Vagina (tissue), 2 donors: Measurements from ENCODE around the gene FBN3. TPM values are rescaled to one million over a fixed set of nuclear protein-coding genes. Genes with fewer than 3 reads are reported as not detected.

Experiments
- DNase-seq, 2 donors: peaks; one replicate each; pipeline ENCODE4 v3.0.0-alpha.2; 2017; ENCODE audit errors: extremely low spot score in 2 of 2
- H3K27ac ChIP-seq: fragments of 200-600 bp; sonication (generic); one replicate; pipeline ENCODE4 v1.5.1; 2019
- H3K27me3 ChIP-seq: fragments of 200-600 bp; sonication (generic); one replicate; pipeline ENCODE4 v1.5.1; 2019
- H3K36me3 ChIP-seq, 2 donors: fragments of 200-600 bp; sonication (generic); one replicate each; pipeline ENCODE4 v1.5.1; 2017 to 2019
- H3K4me1 ChIP-seq: fragments of 200-600 bp; sonication (generic); one replicate; pipeline ENCODE4 v1.5.1; 2019
- H3K4me3 ChIP-seq, 2 donors: fragments of 200-600 bp; sonication (generic); 1 replicate in 1 of 2; 2 replicates in 1 of 2; pipeline ENCODE4 v1.5.1; 2016 to 2019
- H3K9me3 ChIP-seq: fragments of 200-600 bp; sonication (generic); one replicate; pipeline ENCODE4 v1.5.1; 2019
- POLR2A ChIP-seq, 2 donors: fragments of 450-650 bp; IDR thresholded peaks; one replicate each; pipeline ENCODE4 v1.6.1; 2017; ENCODE audit warnings: antibody characterized with exemption in 2 of 2, mild to moderate bottlenecking in 2 of 2, moderate library complexity in 2 of 2
- POLR2AphosphoS5 ChIP-seq, 2 donors: sonication (generic); formaldehyde crosslinking; IDR thresholded peaks; one replicate each; pipeline ENCODE4 v1.9.0; 2017; ENCODE audit warnings: antibody characterized with exemption in 2 of 2, mild to moderate bottlenecking in 2 of 2, low read depth in 1 of 2; ENCODE audit not compliant: insufficient read depth in 1 of 2
- intact Hi-C: fragments of 100-400 bp; cut with DNase I; formaldehyde crosslinking; loops from one replicate; pipeline ENCODE4 v1.15.1; 2023
- total RNA-seq: library from RNA; depleted of rRNA; stranded (reverse); fragments of >200 nt; gene quantifications from one replicate; pipeline ENCODE4 v1.2.3, GENCODE V29; 2016
- TF ChIP-seq, protein P1 (sequence below), 3 experiments: fragments of 450-650 bp in 2 of 3; fragments of 200-600 bp in 1 of 3; sonication (generic) in 1 of 3; IDR thresholded peaks; one replicate each; pipeline ENCODE4 v1.5.1; 2017 to 2019; ENCODE audit warnings: antibody characterized with exemption in 3 of 3, mild to moderate bottlenecking in 2 of 3, moderate library complexity in 2 of 3

Gene FBN3
- total RNA-seq, 1 donor from 2014 or later = not detected

DNA sequence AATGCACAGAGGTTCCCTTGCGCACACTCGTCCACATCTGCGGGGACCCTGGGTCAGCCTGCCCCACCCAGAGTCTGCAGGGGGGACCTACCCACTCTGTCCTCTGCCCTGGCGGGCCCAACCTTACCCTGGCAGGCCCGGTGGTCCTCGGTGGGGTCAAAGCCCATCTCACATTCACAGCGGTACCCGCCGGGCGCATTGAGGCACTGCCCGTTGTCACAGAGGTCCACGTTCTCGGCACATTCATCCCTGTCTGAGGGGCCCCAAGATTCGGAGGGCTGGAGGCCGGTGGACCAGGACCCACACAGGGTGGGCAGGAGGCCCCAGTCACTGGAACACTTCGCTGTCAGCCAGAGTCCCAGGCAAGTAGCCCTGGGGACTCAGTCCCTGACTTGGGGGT is 38.5 kb downstream of the FBN3 start:
- TF ChIP-seq, protein P1, sequence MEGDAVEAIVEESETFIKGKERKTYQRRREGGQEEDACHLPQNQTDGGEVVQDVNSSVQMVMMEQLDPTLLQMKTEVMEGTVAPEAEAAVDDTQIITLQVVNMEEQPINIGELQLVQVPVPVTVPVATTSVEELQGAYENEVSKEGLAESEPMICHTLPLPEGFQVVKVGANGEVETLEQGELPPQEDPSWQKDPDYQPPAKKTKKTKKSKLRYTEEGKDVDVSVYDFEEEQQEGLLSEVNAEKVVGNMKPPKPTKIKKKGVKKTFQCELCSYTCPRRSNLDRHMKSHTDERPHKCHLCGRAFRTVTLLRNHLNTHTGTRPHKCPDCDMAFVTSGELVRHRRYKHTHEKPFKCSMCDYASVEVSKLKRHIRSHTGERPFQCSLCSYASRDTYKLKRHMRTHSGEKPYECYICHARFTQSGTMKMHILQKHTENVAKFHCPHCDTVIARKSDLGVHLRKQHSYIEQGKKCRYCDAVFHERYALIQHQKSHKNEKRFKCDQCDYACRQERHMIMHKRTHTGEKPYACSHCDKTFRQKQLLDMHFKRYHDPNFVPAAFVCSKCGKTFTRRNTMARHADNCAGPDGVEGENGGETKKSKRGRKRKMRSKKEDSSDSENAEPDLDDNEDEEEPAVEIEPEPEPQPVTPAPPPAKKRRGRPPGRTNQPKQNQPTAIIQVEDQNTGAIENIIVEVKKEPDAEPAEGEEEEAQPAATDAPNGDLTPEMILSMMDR (IDR thresholded peaks at IDR 0.05) = no peak
- TF ChIP-seq POLR2AphosphoS5 (IDR thresholded peaks at IDR 0.05; ENCODE audit: insufficient read depth in 1 of 2, low read depth in 1 of 2) (no peak), POLR2A (IDR thresholded peaks at IDR 0.05) (no peak)
- no peaks in the 10 kb centered on the region for H3K4me1 ChIP-seq
- no peaks in the 10 kb centered on the region for H3K9me3 ChIP-seq
- no peaks in the 10 kb centered on the region for H3K27me3 ChIP-seq
- intact Hi-C loops = no loop called here
- H3K36me3 ChIP-seq = no peaks in the 10 kb centered on the region
- DNase-seq = no peak
- H3K4me3 ChIP-seq = no peak overlapping the region
- H3K27ac ChIP-seq = no peak overlapping the region

DNA sequence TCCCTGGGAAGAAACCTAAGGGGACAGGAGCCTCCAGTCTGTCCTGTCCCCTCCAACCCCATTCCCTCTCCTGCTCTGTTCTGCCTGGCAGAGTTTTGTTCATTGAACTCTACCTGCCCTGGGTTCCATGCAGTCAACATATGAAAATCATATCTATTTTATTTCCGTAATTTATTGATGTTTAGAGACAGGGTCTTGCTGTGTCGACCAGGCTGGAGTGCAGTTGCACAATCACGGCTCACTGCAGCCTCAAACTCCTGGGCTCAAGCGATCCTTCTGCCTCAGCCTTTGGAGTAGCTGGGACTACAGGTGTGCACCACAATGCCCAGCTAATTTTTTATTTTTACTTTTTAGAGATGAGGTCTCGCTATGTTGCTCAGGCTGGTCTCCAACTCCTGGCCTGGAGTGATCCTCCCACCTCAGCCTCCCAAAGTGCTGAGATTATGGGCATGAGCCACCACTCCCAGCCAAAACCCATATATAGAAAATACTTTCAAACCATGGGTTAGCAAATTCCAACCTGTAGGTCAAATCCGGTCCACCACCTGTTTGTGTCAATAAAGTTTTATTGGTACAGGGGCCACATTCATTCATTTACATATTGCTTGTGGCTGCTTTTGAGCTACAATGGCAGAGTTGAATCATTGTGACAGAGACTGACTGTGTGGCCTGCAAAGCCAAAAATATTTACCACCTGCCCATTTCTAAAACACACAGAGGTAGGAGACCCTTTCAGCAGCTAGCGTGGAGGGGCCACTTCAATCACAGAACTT is 39.3 kb downstream of the FBN3 start:
- H3K27ac ChIP-seq = no peak overlapping the region
- no peaks in the 10 kb centered on the region for H3K27me3 ChIP-seq
- H3K36me3 ChIP-seq = no peaks in the 10 kb centered on the region
- TF ChIP-seq POLR2AphosphoS5 (IDR thresholded peaks at IDR 0.05; ENCODE audit: insufficient read depth in 1 of 2, low read depth in 1 of 2) = no peak
- no peak for TF ChIP-seq POLR2A (IDR thresholded peaks at IDR 0.05)
- TF ChIP-seq, protein P1 (IDR thresholded peaks at IDR 0.05) = no peak
- no peak for DNase-seq
- H3K4me3 ChIP-seq = no peak overlapping the region
- H3K4me1 ChIP-seq = no peaks in the 10 kb centered on the region
- intact Hi-C loops = no loop called here
- no peaks in the 10 kb centered on the region for H3K9me3 ChIP-seq

DNA sequence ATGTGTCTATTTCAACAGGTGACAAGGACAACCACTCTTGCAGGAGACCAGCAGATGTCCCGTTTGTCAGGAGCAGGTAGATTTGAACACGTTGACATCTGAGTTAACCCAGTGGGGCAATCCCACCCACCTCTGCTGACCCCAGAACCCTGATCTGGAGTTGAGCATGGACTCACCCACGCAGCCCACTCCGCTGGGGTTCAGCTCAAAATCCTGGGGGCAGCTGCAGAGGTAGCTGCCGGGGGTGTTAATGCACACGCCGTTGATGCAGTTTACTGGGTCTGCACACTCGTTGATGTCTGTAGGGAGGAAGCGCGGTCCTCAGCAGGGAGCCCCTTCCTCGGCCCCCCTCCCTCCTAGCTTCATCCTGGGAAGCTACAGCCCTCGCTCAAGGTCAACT is 39.9 kb downstream of the FBN3 start:
- Histone ChIP-seq H3K4me1 (no peaks in the 10 kb centered on the region), H3K4me3 (no peak overlapping the region), H3K27me3 (no peaks in the 10 kb centered on the region), H3K27ac (no peak overlapping the region), H3K9me3 (no peaks in the 10 kb centered on the region), H3K36me3 (no peaks in the 10 kb centered on the region)
- intact Hi-C loops = no loop called here
- no peak for DNase-seq
- TF ChIP-seq, protein P1 (IDR thresholded peaks at IDR 0.05) = no peak
- TF ChIP-seq POLR2A (IDR thresholded peaks at IDR 0.05) = no peak
- no peak for TF ChIP-seq POLR2AphosphoS5 (IDR thresholded peaks at IDR 0.05; ENCODE audit: insufficient read depth in 1 of 2, low read depth in 1 of 2)

DNA sequence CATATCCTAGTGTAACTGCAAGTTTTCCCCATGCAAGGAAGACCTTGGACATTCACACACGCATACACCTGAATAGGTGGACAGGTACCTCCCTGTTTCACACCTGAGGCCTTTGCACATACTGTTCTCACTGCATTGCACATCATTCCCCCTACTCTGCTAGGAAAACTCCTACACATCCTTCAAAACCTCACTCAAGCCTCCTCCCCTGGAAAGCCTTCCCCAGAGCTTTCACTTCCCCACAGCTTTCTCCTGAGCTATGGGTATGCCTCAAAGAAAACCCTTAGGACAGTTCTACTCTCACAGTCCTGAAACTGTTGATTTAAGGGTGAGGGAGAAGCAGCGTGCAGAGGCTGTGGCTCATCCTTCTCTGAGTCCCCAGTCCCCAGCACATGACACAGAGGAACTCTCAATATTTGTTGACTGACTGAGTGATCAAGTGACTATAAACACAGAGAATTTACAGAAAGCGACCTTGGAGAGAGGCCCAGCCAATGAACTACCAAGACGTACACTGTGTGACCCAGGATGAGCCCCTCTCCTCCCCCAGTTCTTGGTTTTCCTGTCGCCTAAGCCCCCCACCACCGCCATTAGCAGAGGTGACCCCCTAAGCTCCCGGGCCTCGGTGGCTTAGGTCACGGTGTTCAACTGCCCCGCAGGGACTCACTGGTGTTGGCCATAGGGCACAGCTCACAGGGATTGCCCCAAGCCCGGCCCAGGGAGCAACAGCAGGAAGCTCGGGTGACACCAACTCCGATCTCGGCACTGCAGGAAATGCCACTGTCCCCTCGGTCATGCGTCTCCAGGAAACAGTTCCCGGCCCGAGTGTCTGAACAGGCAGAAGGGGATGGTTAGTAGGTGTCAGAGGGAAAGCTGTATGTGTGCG is 40.6 kb downstream of the FBN3 start:
- Histone ChIP-seq H3K27ac (no peak overlapping the region), H3K4me1 (no peaks in the 10 kb centered on the region), H3K36me3 (no peaks in the 10 kb centered on the region), H3K27me3 (no peaks in the 10 kb centered on the region), H3K9me3 (no peaks in the 10 kb centered on the region), H3K4me3 (no peak overlapping the region)
- no peak for DNase-seq
- intact Hi-C loops = no loop called here
- TF ChIP-seq POLR2AphosphoS5 (IDR thresholded peaks at IDR 0.05; ENCODE audit: insufficient read depth in 1 of 2, low read depth in 1 of 2) (no peak), POLR2A (IDR thresholded peaks at IDR 0.05) (no peak)
- TF ChIP-seq, protein P1 (IDR thresholded peaks at IDR 0.05) = no peak
